ENCODE data around the gene RASSF5. TPM values are rescaled to one million over a fixed set of nuclear protein-coding genes. Genes with fewer than 3 reads are reported as not detected.

The RASSF5 gene
- total and polyA plus RNA-seq, 9 of the 15 experiments (the other 6 are each of a cell fraction or from before 2014, with no cell fraction given): 6.1 to 41.0 (median 25.2) TPM

DNA sequence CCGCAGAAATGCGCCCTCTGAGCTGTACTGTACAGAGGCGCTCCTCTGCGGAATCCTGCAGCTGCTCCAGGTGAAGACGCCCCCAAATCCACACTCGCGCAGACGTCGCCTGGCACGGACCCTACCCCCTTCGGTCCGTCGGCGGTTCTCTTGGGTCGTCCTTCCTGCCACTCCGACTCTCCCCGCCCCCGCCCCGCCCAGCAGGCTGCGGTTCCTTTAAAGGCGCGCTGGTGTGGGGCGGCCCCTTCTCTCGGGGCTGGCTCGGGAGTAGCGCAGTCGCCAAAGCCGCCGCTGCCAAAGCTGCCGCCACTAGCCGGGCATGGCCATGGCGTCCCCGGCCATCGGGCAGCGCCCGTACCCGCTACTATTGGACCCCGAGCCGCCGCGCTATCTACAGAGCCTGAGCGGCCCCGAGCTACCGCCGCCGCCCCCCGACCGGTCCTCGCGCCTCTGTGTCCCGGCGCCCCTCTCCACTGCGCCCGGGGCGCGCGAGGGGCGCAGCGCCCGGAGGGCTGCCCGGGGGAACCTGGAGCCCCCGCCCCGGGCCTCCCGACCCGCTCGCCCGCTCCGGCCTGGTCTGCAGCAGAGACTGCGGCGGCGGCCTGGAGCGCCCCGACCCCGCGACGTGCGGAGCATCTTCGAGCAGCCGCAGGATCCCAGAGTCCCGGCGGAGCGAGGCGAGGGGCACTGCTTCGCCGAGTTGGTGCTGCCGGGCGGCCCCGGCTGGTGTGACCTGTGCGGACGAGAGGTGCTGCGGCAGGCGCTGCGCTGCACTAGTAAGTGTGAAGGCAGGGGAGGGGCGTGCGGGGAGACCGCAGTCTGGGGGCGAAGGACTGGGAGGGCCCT, at the start of gene RASSF5 (continued):
- TF ChIP-seq, protein P1, sequence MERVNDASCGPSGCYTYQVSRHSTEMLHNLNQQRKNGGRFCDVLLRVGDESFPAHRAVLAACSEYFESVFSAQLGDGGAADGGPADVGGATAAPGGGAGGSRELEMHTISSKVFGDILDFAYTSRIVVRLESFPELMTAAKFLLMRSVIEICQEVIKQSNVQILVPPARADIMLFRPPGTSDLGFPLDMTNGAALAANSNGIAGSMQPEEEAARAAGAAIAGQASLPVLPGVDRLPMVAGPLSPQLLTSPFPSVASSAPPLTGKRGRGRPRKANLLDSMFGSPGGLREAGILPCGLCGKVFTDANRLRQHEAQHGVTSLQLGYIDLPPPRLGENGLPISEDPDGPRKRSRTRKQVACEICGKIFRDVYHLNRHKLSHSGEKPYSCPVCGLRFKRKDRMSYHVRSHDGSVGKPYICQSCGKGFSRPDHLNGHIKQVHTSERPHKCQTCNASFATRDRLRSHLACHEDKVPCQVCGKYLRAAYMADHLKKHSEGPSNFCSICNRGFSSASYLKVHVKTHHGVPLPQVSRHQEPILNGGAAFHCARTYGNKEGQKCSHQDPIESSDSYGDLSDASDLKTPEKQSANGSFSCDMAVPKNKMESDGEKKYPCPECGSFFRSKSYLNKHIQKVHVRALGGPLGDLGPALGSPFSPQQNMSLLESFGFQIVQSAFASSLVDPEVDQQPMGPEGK (CRISPR knock-in tag; IDR thresholded peaks at IDR 0.05; ENCODE audit: borderline replicate concordance): no peak
- TF ChIP-seq ZNF354B (CRISPR knock-in tag; IDR thresholded peaks at IDR 0.05): no peak
- TF ChIP-seq ZBTB9 (CRISPR knock-in tag; IDR thresholded peaks at IDR 0.05): no peak
- TF ChIP-seq, protein P2, sequence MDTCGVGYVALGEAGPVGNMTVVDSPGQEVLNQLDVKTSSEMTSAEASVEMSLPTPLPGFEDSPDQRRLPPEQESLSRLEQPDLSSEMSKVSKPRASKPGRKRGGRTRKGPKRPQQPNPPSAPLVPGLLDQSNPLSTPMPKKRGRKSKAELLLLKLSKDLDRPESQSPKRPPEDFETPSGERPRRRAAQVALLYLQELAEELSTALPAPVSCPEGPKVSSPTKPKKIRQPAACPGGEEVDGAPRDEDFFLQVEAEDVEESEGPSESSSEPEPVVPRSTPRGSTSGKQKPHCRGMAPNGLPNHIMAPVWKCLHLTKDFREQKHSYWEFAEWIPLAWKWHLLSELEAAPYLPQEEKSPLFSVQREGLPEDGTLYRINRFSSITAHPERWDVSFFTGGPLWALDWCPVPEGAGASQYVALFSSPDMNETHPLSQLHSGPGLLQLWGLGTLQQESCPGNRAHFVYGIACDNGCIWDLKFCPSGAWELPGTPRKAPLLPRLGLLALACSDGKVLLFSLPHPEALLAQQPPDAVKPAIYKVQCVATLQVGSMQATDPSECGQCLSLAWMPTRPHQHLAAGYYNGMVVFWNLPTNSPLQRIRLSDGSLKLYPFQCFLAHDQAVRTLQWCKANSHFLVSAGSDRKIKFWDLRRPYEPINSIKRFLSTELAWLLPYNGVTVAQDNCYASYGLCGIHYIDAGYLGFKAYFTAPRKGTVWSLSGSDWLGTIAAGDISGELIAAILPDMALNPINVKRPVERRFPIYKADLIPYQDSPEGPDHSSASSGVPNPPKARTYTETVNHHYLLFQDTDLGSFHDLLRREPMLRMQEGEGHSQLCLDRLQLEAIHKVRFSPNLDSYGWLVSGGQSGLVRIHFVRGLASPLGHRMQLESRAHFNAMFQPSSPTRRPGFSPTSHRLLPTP (IDR thresholded peaks at IDR 0.05; ENCODE audit: borderline replicate concordance, extremely low read depth, insufficient read length): no peak
- TF ChIP-seq ZNF609 (CRISPR knock-in tag; IDR thresholded peaks at IDR 0.05; ENCODE audit: borderline replicate concordance): no peak
- TF ChIP-seq, protein P3, sequence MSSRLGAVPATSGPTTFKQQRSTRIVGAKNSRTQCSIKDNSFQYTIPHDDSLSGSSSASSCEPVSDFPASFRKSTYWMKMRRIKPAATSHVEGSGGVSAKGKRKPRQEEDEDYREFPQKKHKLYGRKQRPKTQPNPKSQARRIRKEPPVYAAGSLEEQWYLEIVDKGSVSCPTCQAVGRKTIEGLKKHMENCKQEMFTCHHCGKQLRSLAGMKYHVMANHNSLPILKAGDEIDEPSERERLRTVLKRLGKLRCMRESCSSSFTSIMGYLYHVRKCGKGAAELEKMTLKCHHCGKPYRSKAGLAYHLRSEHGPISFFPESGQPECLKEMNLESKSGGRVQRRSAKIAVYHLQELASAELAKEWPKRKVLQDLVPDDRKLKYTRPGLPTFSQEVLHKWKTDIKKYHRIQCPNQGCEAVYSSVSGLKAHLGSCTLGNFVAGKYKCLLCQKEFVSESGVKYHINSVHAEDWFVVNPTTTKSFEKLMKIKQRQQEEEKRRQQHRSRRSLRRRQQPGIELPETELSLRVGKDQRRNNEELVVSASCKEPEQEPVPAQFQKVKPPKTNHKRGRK (tag; IDR thresholded peaks at IDR 0.05): no peak
- TF ChIP-seq ZNF583 (CRISPR knock-in tag; IDR thresholded peaks at IDR 0.05): no peak
- no peak for TF ChIP-seq ELF4 (CRISPR knock-in tag; IDR thresholded peaks at IDR 0.05)
- TF ChIP-seq, protein P4, sequence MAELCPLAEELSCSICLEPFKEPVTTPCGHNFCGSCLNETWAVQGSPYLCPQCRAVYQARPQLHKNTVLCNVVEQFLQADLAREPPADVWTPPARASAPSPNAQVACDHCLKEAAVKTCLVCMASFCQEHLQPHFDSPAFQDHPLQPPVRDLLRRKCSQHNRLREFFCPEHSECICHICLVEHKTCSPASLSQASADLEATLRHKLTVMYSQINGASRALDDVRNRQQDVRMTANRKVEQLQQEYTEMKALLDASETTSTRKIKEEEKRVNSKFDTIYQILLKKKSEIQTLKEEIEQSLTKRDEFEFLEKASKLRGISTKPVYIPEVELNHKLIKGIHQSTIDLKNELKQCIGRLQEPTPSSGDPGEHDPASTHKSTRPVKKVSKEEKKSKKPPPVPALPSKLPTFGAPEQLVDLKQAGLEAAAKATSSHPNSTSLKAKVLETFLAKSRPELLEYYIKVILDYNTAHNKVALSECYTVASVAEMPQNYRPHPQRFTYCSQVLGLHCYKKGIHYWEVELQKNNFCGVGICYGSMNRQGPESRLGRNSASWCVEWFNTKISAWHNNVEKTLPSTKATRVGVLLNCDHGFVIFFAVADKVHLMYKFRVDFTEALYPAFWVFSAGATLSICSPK (IDR thresholded peaks at IDR 0.05; ENCODE audit: borderline replicate concordance): no peak

Data from K562 (cell line).